Esophagus squamous epithelium (tissue), 4 donors: ENCODE measurements around the gene KRT6B.

Experiments
- POLR2A ChIP-seq, 4 donors: fragments of 450-650 bp; IDR thresholded peaks; one replicate each; pipeline ENCODE4 v1.6.1; 2017; ENCODE audit warnings: antibody characterized with exemption in 4 of 4, mild to moderate bottlenecking in 4 of 4, moderate library complexity in 3 of 4
- TF ChIP-seq, protein P1 (sequence below), 6 experiments: fragments of 450-650 bp in 4 of 6; fragments of 200-600 bp in 2 of 6; sonication (generic) in 2 of 6; IDR thresholded peaks; one replicate each; pipeline ENCODE4 v1.5.1; 2016 to 2019; ENCODE audit warnings: antibody characterized with exemption in 6 of 6, mild to moderate bottlenecking in 4 of 6, moderate library complexity in 4 of 6

DNA sequence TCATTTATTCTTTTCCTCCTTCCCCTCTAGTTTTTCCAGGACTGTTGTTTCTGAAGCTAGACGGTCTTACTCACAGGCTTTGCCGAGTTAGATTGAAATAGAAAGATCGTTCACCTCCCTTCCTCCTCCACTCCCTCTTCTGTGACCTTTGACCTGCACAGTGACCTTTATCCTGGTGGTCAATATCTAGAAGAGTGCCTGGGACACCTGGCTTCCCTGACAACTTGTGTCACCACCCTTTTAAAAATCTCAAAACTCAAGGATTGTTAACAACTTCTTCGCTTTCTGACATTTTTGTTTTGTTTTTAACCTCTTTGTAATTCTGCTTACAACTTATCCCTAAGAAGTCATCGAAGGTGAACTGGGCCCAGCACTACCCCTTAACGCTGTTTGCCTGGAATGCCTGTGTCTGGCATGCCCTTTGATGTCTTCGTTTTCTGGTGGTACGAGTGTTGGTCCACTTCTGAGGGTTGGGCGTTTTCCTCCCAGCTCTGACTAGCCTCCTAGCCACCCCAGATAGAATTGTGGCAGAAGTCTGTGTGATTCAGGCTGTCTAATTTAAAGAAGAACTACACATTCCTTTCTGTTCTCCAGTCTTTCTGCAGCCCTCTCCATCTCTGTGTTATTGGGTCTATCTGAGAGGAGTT, 15.0 kb downstream of the KRT6B start:
- TF ChIP-seq, protein P1, sequence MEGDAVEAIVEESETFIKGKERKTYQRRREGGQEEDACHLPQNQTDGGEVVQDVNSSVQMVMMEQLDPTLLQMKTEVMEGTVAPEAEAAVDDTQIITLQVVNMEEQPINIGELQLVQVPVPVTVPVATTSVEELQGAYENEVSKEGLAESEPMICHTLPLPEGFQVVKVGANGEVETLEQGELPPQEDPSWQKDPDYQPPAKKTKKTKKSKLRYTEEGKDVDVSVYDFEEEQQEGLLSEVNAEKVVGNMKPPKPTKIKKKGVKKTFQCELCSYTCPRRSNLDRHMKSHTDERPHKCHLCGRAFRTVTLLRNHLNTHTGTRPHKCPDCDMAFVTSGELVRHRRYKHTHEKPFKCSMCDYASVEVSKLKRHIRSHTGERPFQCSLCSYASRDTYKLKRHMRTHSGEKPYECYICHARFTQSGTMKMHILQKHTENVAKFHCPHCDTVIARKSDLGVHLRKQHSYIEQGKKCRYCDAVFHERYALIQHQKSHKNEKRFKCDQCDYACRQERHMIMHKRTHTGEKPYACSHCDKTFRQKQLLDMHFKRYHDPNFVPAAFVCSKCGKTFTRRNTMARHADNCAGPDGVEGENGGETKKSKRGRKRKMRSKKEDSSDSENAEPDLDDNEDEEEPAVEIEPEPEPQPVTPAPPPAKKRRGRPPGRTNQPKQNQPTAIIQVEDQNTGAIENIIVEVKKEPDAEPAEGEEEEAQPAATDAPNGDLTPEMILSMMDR (IDR thresholded peaks at IDR 0.05): no peak
- TF ChIP-seq POLR2A (IDR thresholded peaks at IDR 0.05): no peak
